Endothelial cell of umbilical vein (primary cell): ENCODE data around the gene FBXO11. TPM values are rescaled to one million over a fixed set of nuclear protein-coding genes. Genes with fewer than 3 reads are reported as not detected.

Experiments used
- Bru-seq: library from RNA; stranded (reverse); fragments of 400-500 nt; gene quantifications from one replicate; lab custom pipeline; 2021; lab: Mats Ljungman, UMichigan
- BruChase-seq, 2 experiments: library from RNA; stranded (reverse); fragments of 400-500 nt; gene quantifications; one replicate each; lab custom pipeline; 2021; lab: Mats Ljungman, UMichigan
- BruUV-seq: library from RNA; stranded (reverse); fragments of 400-500 nt; replicated peaks from 2 replicates; lab custom pipeline; 2021; lab: Mats Ljungman, UMichigan
- CTCF ChIA-PET: fragments of 300-600, 350-600 bp; sonication (Branson Sonifier 250); formaldehyde crosslinking; loops from one replicate; lab custom pipeline; 2021; ENCODE audit warnings: antibody characterized with exemption, inconsistent platforms; lab: Charles Lee
- POLR2A ChIA-PET: fragments of 300-600, 350-600 bp; sonication (Branson Sonifier 250); formaldehyde crosslinking; loops from one replicate; lab custom pipeline; 2021; ENCODE audit warnings: antibody characterized with exemption, inconsistent platforms; lab: Charles Lee
- DNase-seq: peaks from one replicate; pipeline ENCODE4 v3.0.0-alpha.2; 2011; ENCODE audit warnings: low read depth, low spot score
- FAIRE-seq: peaks from 2 replicates; lab custom pipeline; 2011; peaks lifted over from hg19 to GRCh38; lab: Jason Lieb, UNC
- H2AFZ ChIP-seq: 2 replicates; pipeline ENCODE4 v1.6.0; 2012; ENCODE audit warnings: low read depth, low read length, control low read depth, inconsistent platforms
- H3K27ac ChIP-seq: 2 replicates; pipeline ENCODE4 v1.5.1; 2011; ENCODE audit warnings: low read depth, mild to moderate bottlenecking, control low read depth, low read length, moderate library complexity; ENCODE audit not compliant: insufficient read depth
- H3K27me3 ChIP-seq, 2 experiments: 2 replicates each; pipeline versions ENCODE4 v1.6.0 to v1.6.1; 2011; ENCODE audit warnings: low read length in 2 of 2, mixed read lengths in 1 of 2; ENCODE audit not compliant: control insufficient read depth in 2 of 2, insufficient read depth in 2 of 2
- H3K36me3 ChIP-seq, 2 experiments: 2 replicates in 1 of 2; 3 replicates in 1 of 2; pipeline ENCODE4 v1.5.1; 2011; ENCODE audit warnings: low read length in 2 of 2, mild to moderate bottlenecking in 1 of 2, moderate library complexity in 1 of 2; ENCODE audit not compliant: control insufficient read depth in 2 of 2, insufficient read depth in 2 of 2; ENCODE audit errors: extremely low read depth in 1 of 2
- H3K4me1 ChIP-seq: 3 replicates; pipeline ENCODE4 v1.5.1; 2011; ENCODE audit warnings: mild to moderate bottlenecking, low read length; ENCODE audit not compliant: control insufficient read depth, insufficient read depth; ENCODE audit errors: extremely low read depth
- H3K4me2 ChIP-seq: 2 replicates; pipeline ENCODE4 v1.6.1; 2011; ENCODE audit warnings: low read length, control low read depth, mixed read lengths; ENCODE audit not compliant: insufficient read depth
- H3K4me3 ChIP-seq, 3 experiments: fragments of 200-600 bp in 1 of 3; sonication (generic), shearing (Covaris generic) in 1 of 3; replicated peaks in 1 of 3; 2 replicates each; pipeline ENCODE4 v1.5.1; 2011 to 2016; ENCODE audit warnings: control low read depth in 3 of 3, low read length in 3 of 3, mild to moderate bottlenecking in 2 of 3, inconsistent platforms in 1 of 3, low read depth in 1 of 3, moderate library complexity in 1 of 3; ENCODE audit not compliant: insufficient read depth in 1 of 3
- H3K79me2 ChIP-seq: 2 replicates; pipeline ENCODE4 v1.6.0; 2012; ENCODE audit warnings: low read length, inconsistent platforms; ENCODE audit not compliant: control insufficient read depth, insufficient read depth
- H3K9ac ChIP-seq: replicated peaks from 2 replicates; pipeline ENCODE3; 2011; ENCODE audit warnings: low read length, control low read depth; ENCODE audit not compliant: insufficient read depth; ENCODE audit errors: extremely low read depth
- H3K9me1 ChIP-seq: replicated peaks from 3 replicates; pipeline ENCODE4 v1.6.0; 2011; ENCODE audit warnings: mild to moderate bottlenecking, low read length; ENCODE audit not compliant: control insufficient read depth, insufficient read depth; ENCODE audit errors: extremely low read depth
- H3K9me3 ChIP-seq: replicated peaks from 2 replicates; pipeline ENCODE4 v1.5.1; 2012; ENCODE audit warnings: low read length, inconsistent platforms; ENCODE audit not compliant: control insufficient read depth, insufficient read depth
- H4K20me1 ChIP-seq: replicated peaks from 2 replicates; pipeline ENCODE3; 2011; ENCODE audit warnings: mild to moderate bottlenecking, low read length; ENCODE audit not compliant: control insufficient read depth, insufficient read depth; ENCODE audit errors: extremely low read depth
- EZH2 ChIP-seq: IDR thresholded peaks from 2 replicates; pipeline ENCODE4 v1.6.1; 2012; ENCODE audit warnings: borderline replicate concordance, low read depth, mild to moderate bottlenecking, moderate library complexity, low read length, inconsistent platforms; ENCODE audit not compliant: severe bottlenecking
- FOS ChIP-seq: IDR thresholded peaks from 2 replicates; pipeline ENCODE4 v1.6.1; 2011; ENCODE audit warnings: mild to moderate bottlenecking, low read length, moderate library complexity, borderline replicate concordance; ENCODE audit not compliant: insufficient read depth
- GATA2 ChIP-seq: IDR thresholded peaks from 2 replicates; pipeline ENCODE4 v1.7.0; 2011; ENCODE audit warnings: low read depth, mild to moderate bottlenecking, moderate library complexity, mixed read lengths, low read length; ENCODE audit not compliant: insufficient read length, insufficient read depth
- MYC ChIP-seq: IDR thresholded peaks from one replicate; pipeline ENCODE4 v1.6.1; 2011; ENCODE audit warnings: mild to moderate bottlenecking, low read depth, low read length
- POLR2A ChIP-seq: IDR thresholded peaks from 2 replicates; pipeline ENCODE4 v1.6.1; 2012; ENCODE audit warnings: low read depth, mild to moderate bottlenecking, control low read depth, low read length
- POLR2AphosphoS5 ChIP-seq: IDR thresholded peaks from 2 replicates; pipeline ENCODE4 v1.6.1; 2012; ENCODE audit warnings: low read depth, mild to moderate bottlenecking, control low read depth, low read length, moderate library complexity; ENCODE audit not compliant: insufficient read depth
- dilution Hi-C: fragments of 300-500 bp; cut with MboI; formaldehyde crosslinking; loops from one replicate; pipeline ENCODE4 v1.15.0; 2019; ENCODE audit warnings: low sequenced_read_pairs; ENCODE audit not compliant: extremely low pct_ligation_motif_present
- intact Hi-C: fragments of 100-400 bp; cut with micrococcal nuclease; formaldehyde crosslinking; loops from one replicate; pipeline ENCODE4 v1.10.0; 2022
- long read RNA-seq: library from polyadenylated mRNA; stranded (forward); transcript quantifications from one replicate; pipeline ENCODE4 v2.0.0, GENCODE V29; 2021
- polyA minus RNA-seq, 3 experiments: library from RNA; depleted of rRNA, polyadenylated mRNA; stranded (reverse); fragments of >200 nt; gene quantifications; 1 replicate in 1 of 3; 2 replicates in 2 of 3; pipeline ENCODE4 v1.2.3, GENCODE V29; 2011
- polyA plus RNA-seq, 4 experiments: library from polyadenylated mRNA; depleted of rRNA in 3 of 4; stranded (reverse) in 3 of 4; unstranded in 1 of 4; fragments of >200 nt; gene quantifications; 2 replicates each; pipeline versions ENCODE4 v1.2.1 to v1.2.3, GENCODE V29; 2011 to 2012; ENCODE audit warnings: missing spikeins in 1 of 4
- total RNA-seq: library from RNA; stranded (reverse); gene quantifications from 2 replicates; pipeline ENCODE4 v1.2.3, GENCODE V29; 2021
- TF ChIP-seq, protein P1 (sequence below), 2 donors: IDR thresholded peaks; 1 replicate in 1 of 2; 2 replicates in 1 of 2; pipeline ENCODE4 v1.5.1; 2011; ENCODE audit warnings: low read length in 2 of 2, mild to moderate bottlenecking in 2 of 2, moderate library complexity in 2 of 2, control low read depth in 1 of 2, inconsistent platforms in 1 of 2, low read depth in 1 of 2; ENCODE audit not compliant: insufficient read depth in 1 of 2; ENCODE audit errors: extremely low read depth in 1 of 2

FBXO11 gene
- total RNA-seq = 59.6 and 65.0 TPM in 2 replicates
- 23.4 and 25.6 TPM in 2 replicates for polyA plus RNA-seq
- 25.8 and 28.9 TPM in 2 replicates for polyA plus RNA-seq (2011; cell fraction: cytosol; rRNA removed)
- 92.2 and 123 TPM in 2 replicates for polyA plus RNA-seq (2011; cell fraction: nucleus; rRNA removed)
- 40.9 and 50.4 TPM in 2 replicates for polyA plus RNA-seq (2012)
- polyA minus RNA-seq = 93.8 and 119 TPM in 2 replicates
- 30.2 TPM for polyA minus RNA-seq (2011; cell fraction: cytosol; rRNA and poly(A)+ RNA removed)
- 68.9 and 105 TPM in 2 replicates for polyA minus RNA-seq (2011; cell fraction: nucleus; rRNA and poly(A)+ RNA removed)
- Bru-seq, nascent RNA = percentile 93 among the genes with signal in this experiment
- percentile 87 among the genes with signal in this experiment for BruChase-seq, experiment 1, labeled RNA remaining after a 6-hour chase
- BruChase-seq, experiment 2, labeled RNA remaining after a 2-hour chase = percentile 91 among the genes with signal in this experiment
- long read RNA-seq, full-length matches to known transcripts = 19 of 134 reads
- long read RNA-seq, partial matches to known transcripts = 6 of 134 reads
- long read RNA-seq, other reads (novel, unspliced or antisense) = 109 of 134 reads

DNA sequence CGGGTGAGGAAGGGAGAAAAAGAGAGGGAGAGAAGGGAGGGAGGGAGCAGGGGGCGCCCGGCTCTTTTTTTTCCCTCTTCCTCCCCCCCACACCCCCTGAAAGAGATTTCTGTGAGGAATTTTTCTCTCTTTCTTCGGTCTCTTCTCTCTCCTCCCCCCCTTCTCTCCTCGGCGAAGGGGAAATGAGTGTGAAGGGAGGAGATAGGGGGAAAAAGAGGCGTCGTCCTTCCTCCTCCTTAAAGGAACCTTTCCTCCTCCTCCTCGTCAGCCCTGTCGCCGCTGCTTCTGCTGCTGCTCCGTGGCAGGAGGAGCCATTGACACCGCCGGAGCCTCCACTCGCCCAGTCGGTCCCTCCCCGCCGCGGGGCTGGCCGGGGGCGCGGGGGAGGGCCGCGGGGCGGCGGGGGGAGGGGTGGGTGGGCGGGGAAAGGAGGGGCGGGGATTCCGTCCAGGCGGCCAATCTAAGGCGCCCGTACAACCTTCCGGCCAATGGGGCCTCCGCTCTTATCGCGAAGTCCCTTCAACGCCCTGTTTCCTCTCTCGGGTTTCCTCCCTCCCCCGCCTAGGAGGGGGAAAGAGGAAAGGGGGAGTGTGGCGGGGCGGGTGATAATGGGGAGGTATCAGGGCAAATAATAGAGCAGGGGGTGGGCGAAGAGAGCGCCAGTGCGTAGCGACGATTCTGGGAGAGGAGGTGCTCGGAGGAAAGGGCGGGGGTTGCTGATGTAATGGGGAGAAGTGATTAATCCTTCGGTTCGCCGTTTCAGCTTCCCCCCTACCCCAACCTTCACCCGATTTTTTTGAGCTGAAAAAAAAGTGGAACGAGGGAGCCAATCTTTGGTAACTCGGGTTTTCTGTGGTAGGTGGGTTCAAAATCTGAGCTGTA lies at the start of gene FBXO11:
Gene FBXO11 (minus strand): TSS at position 342 of the 882 bp plus-strand sequence. CDS start 778 bp downstream, outside the sequence.
- H3K36me3 ChIP-seq = no peaks in the 10 kb centered on the region
- intact Hi-C loops (loop anchor here (1.0 to 10.0 kb wide), 7 partner anchors 39 to 682 kb away; partner anchors contain the start of gene MSH6), dilution Hi-C loops (no loop called here)
- POLR2A ChIA-PET = no interaction called here
- peaks cover 20% of the 10 kb centered on the region for H3K4me1 ChIP-seq
- TF ChIP-seq MYC (no peak), EZH2 (no peak), POLR2AphosphoS5 (peak; percentile 71), FOS (no peak), POLR2A (peak; percentile 63), GATA2 (peak; percentile 26)
- TF ChIP-seq, protein P1, sequence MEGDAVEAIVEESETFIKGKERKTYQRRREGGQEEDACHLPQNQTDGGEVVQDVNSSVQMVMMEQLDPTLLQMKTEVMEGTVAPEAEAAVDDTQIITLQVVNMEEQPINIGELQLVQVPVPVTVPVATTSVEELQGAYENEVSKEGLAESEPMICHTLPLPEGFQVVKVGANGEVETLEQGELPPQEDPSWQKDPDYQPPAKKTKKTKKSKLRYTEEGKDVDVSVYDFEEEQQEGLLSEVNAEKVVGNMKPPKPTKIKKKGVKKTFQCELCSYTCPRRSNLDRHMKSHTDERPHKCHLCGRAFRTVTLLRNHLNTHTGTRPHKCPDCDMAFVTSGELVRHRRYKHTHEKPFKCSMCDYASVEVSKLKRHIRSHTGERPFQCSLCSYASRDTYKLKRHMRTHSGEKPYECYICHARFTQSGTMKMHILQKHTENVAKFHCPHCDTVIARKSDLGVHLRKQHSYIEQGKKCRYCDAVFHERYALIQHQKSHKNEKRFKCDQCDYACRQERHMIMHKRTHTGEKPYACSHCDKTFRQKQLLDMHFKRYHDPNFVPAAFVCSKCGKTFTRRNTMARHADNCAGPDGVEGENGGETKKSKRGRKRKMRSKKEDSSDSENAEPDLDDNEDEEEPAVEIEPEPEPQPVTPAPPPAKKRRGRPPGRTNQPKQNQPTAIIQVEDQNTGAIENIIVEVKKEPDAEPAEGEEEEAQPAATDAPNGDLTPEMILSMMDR (IDR thresholded peaks at IDR 0.05; ENCODE audit: extremely low read depth in 1 of 2, insufficient read depth in 1 of 2, low read depth in 1 of 2, low read length in 2 of 2) = peak; percentile 51 to 65
- no peaks in the 10 kb centered on the region for H3K9me1 ChIP-seq
- peaks cover 3% of the 10 kb centered on the region for H4K20me1 ChIP-seq
- no peaks in the 10 kb centered on the region for H3K27me3 ChIP-seq
- H3K4me2 ChIP-seq = peak within 1 kb of the TSS; percentile 86
- H3K27ac ChIP-seq = peak within 1 kb of the TSS; percentile 90
- DNase-seq (peak; percentile 99), FAIRE-seq (peak; percentile 93)
- peak within 1 kb of the TSS; percentile 87 to 99 (median 88) for H3K4me3 ChIP-seq
- H2AFZ ChIP-seq = peak within 1 kb of the TSS; percentile 63
- H3K79me2 ChIP-seq = peaks cover 44% of the 10 kb centered on the region
- peak within 1 kb of the TSS; percentile 96 for H3K9ac ChIP-seq
- no peaks in the 10 kb centered on the region for H3K9me3 ChIP-seq
- no TSS peak for BruUV-seq
- CTCF ChIA-PET = interaction anchor here (0.9 to 2.3 kb wide), 15 partner anchors 8 to 342 kb away, joined by 3 to 22 read pairs (median 4); no protein-coding TSS in a partner anchor
